ENCODE results near the gene RBBP6.

GRCh38 chr16:24490866-24491265 lies 48.5 kb upstream of the RBBP6 start:
- no peak for TF ChIP-seq CTCF (IDR thresholded peaks at IDR 0.05)
- no peak for TF ChIP-seq POLR2AphosphoS5 (IDR thresholded peaks at IDR 0.05)
- TF ChIP-seq POLR2A (IDR thresholded peaks at IDR 0.05): no peak
- no peak for TF ChIP-seq EP300 (IDR thresholded peaks at IDR 0.05; ENCODE audit: low read depth)
